ENCODE data around the gene SLC37A4. TPM values are rescaled to one million over a fixed set of nuclear protein-coding genes. Genes with fewer than 3 reads are reported as not detected.
"Not testable (repeated sequence)": the region's sequence is repeated elsewhere in the genome, so short reads cannot be mapped to it uniquely, and the experiment has no call there.

Gene SLC37A4
- total and polyA plus RNA-seq, 2 of the 8 experiments (the other 6 are each of a cell fraction or from before 2014, with no cell fraction given): 35.1 to 91.9 TPM

DNA sequence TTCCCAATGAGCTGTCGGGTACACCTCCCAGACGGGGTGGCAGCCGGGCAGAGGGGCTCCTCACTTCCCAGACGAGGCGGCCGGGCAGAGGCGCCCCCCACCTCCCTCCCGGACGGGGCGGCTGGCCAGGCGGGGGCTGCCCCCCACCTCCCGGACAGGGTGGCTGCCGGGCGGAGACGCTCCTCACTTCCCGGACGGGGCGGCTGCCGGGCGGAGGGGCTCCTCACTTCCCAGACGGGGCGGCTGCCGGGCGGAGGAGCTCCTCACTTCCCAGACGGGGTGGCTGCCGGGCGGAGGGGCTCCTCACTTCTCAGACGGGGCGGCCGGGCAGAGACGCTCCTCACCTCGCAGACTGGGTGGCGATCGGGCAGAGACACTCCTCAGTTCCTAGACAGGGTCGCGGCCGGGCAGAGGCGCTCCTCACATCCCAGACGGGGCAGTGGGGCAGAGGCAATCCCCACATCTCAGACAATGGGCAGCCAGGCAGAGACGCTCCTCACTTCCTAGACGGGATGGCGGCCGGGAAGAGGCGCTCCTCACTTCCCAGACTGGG lies 39.1 kb downstream of the SLC37A4 start:
- H3K9ac ChIP-seq (replicated peaks in 1 of 4; ENCODE audit: extremely low read depth in 1 of 4, low read depth in 3 of 4, low read length in 3 of 4); H3K4ac ChIP-seq (replicated peaks; ENCODE audit: insufficient read length, low read depth, low read length); H3K18ac ChIP-seq (ENCODE audit: extremely low read depth, low read length); H3K79me2 ChIP-seq (ENCODE audit: control insufficient read depth in 1 of 2, insufficient read depth in 2 of 2, low read length in 2 of 2); DNase-seq (ENCODE audit: low read depth in 1 of 2, low spot score in 2 of 2); H3K23ac ChIP-seq (ENCODE audit: insufficient read length); H3K27ac ChIP-seq (ENCODE audit: low read depth, low read length); H2AK5ac ChIP-seq (ENCODE audit: low read depth, low read length); H3K4me1 ChIP-seq (replicated peaks in 1 of 4; ENCODE audit: control insufficient read depth in 3 of 4, insufficient read depth in 4 of 4, low read length in 3 of 4); H2AFZ ChIP-seq (ENCODE audit: low read length); H2BK20ac ChIP-seq (ENCODE audit: low read length); H3K79me1 ChIP-seq (ENCODE audit: low read depth, low read length); FAIRE-seq; H3K56ac ChIP-seq (replicated peaks; ENCODE audit: insufficient read length, low read depth, low read length); H3K9me3 ChIP-seq (ENCODE audit: insufficient read depth in 2 of 2, low read depth in 1 of 2, low read length in 1 of 2); H2BK15ac ChIP-seq (ENCODE audit: low read length); H2BK12ac ChIP-seq (ENCODE audit: low read depth, low read length); H4K5ac ChIP-seq (ENCODE audit: insufficient read length, low read depth, low read length); H3K14ac ChIP-seq (ENCODE audit: insufficient read length); H3K4me2 ChIP-seq (ENCODE audit: insufficient read depth in 1 of 2, low read depth in 2 of 2, low read length in 2 of 2); H4K20me1 ChIP-seq (replicated peaks in 1 of 2; ENCODE audit: control insufficient read depth in 1 of 2, insufficient read depth in 2 of 2, low read length in 2 of 2); H2BK120ac ChIP-seq (replicated peaks; ENCODE audit: low read depth, low read length); H3K23me2 ChIP-seq (ENCODE audit: low read depth, low read length); H4K8ac ChIP-seq (ENCODE audit: extremely low read depth, insufficient read depth, low read length); H3K27me3 ChIP-seq (replicated peaks in 1 of 4; ENCODE audit: control insufficient read depth in 3 of 4, extremely low read depth in 1 of 4, insufficient read depth in 3 of 4, low read length in 3 of 4); CTCF ChIA-PET (ENCODE audit: partially characterized antibody); H4K91ac ChIP-seq (replicated peaks; ENCODE audit: insufficient read length, low read length); H2BK5ac ChIP-seq (ENCODE audit: low read depth, low read length); H3K36me3 ChIP-seq (ENCODE audit: control insufficient read depth in 2 of 4, insufficient read depth in 4 of 4, low read length in 3 of 4); POLR2A ChIA-PET (ENCODE audit: partially characterized antibody); H3K4me3 ChIP-seq (ENCODE audit: extremely low read depth in 1 of 4, insufficient read depth in 2 of 4, low read depth in 3 of 4, low read length in 4 of 4): not testable (repeated sequence)
- 100% methylated on average over 3 of the region's 44 CpGs; no CpG with 5 or more reads in 1 of the 2 experiments for WGBS, 2 experiments (ENCODE audit: extremely low coverage in 1 of 2, insufficient coverage in 1 of 2, insufficient read length in 1 of 2, insufficient replicate concordance in 2 of 2, low coverage in 1 of 2, low lambda C conversion rate in 2 of 2, missing lambda C conversion rate in 1 of 2)
